ENCODE results near the gene TSHZ1.
A peak's percentile ranks its signal among the peaks of the same experiment; 100 is the strongest.

Gene TSHZ1

DNA sequence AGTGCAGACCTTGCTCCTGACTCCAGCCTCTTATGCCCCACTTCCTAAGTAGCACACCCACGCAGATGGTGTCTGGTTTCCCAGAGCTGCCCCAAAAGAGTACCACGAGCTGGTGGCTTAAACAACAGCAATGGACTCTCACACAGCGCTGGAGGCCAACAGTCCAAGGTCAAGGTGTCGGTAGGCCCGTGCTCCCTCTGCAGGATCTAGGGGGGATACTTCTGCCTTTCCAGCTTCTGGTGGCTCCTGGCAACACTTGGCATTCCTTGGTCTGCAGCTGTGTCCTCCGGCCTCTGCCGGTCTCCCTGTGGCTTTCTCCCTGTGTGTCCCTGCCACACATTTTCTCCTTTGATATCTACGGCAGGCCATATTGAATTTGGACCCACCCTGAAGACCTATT lies 99.0 kb downstream of the TSHZ1 start:
- POLR2A ChIA-PET = no interaction called here
- DNase-seq (ENCODE audit: low read depth, low spot score) = no peak
- CTCF ChIA-PET = interaction anchor here (0.5 kb wide), 1 partner anchor 432 kb away, joined by 4 read pairs; no protein-coding TSS in a partner anchor
- TF ChIP-seq, protein P1, sequence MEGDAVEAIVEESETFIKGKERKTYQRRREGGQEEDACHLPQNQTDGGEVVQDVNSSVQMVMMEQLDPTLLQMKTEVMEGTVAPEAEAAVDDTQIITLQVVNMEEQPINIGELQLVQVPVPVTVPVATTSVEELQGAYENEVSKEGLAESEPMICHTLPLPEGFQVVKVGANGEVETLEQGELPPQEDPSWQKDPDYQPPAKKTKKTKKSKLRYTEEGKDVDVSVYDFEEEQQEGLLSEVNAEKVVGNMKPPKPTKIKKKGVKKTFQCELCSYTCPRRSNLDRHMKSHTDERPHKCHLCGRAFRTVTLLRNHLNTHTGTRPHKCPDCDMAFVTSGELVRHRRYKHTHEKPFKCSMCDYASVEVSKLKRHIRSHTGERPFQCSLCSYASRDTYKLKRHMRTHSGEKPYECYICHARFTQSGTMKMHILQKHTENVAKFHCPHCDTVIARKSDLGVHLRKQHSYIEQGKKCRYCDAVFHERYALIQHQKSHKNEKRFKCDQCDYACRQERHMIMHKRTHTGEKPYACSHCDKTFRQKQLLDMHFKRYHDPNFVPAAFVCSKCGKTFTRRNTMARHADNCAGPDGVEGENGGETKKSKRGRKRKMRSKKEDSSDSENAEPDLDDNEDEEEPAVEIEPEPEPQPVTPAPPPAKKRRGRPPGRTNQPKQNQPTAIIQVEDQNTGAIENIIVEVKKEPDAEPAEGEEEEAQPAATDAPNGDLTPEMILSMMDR (IDR thresholded peaks at IDR 0.05; ENCODE audit: insufficient read depth, low read length, missing control alignments) = no peak
- no peak overlapping the region for H3K4me3 ChIP-seq (ENCODE audit: low read depth, low read length)

DNA sequence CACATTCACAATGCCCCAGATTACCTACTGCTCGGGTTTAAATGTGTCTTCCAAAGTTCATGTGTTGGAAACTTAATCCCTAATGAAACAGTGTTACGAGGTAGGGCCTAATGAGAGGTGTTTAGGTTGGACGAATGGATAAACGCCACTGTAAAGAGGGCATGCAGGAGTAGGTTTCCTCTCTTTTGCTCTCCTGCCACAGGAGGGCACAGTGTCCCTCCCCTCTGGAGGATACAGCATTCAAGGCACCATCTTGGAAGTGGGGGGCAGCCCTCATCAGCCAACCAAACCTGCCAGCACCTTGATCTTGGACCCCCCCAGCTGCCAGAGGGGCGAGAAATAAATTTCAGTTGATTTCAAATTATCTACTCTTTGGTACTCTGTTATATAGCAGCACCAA lies 103.5 kb downstream of the TSHZ1 start:
- TF ChIP-seq, protein P1 (IDR thresholded peaks at IDR 0.05; ENCODE audit: insufficient read depth, low read length, missing control alignments) = peak; percentile 15
- ChIA-PET POLR2A (no interaction called here), CTCF (no interaction called here)
- no peak overlapping the region; the same call in 1 of the 2 replicates for H3K4me3 ChIP-seq (ENCODE audit: low read depth, low read length)
- no peak for DNase-seq (ENCODE audit: low read depth, low spot score)

DNA sequence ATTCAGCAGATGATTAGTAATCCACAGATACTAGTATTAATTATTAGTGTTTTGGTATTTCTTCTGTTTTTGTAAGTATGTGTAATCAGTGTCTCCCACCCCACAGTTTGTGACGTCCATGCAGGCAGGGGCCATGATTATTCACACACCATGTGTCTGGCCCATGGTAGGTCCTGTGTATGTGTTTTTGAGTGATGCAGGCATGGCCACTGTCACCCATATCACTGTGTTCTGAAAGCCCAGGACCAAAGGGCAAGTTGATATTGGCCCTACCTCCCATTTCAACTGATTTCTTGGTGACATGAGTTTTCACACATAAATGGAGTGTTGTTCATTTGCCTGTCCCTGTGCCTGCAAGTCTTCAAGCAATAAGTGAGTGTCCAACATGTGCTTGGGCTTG lies 104.0 kb downstream of the TSHZ1 start:
- POLR2A ChIA-PET = no interaction called here

DNA sequence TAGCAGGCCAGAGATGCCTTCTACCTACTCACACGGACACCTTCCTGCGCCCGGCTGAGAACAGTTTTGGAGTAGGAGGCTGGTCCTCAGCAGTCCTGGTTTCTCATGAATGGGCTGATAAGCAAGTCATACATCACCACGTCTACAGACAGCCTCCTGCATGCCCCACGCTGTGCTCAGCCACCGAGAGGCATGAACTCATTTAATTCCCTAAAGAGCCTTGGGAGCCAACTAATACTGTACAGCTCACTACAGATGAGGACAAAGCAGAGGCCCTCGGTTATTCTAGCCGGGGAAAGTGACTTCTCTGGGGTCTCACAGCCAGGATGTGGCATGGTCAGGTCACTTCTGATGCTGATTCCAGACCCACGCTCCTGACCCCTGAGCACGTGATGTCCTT lies 105.6 kb downstream of the TSHZ1 start:
- no peak overlapping the region for H3K4me3 ChIP-seq (ENCODE audit: low read depth, low read length)
- TF ChIP-seq, protein P1 (IDR thresholded peaks at IDR 0.05; ENCODE audit: insufficient read depth, low read length, missing control alignments) = no peak
- DNase-seq (ENCODE audit: low read depth, low spot score) = no peak
- ChIA-PET POLR2A (no interaction called here), CTCF (no interaction called here)

More for the DNA sequence above, 104.0 kb downstream of the TSHZ1 start:
- TF ChIP-seq, protein P1 (IDR thresholded peaks at IDR 0.05; ENCODE audit: insufficient read depth, low read length, missing control alignments) = no peak
- CTCF ChIA-PET = no interaction called here
- DNase-seq (ENCODE audit: low read depth, low spot score) = no peak
- no peak overlapping the region for H3K4me3 ChIP-seq (ENCODE audit: low read depth, low read length)

DNA sequence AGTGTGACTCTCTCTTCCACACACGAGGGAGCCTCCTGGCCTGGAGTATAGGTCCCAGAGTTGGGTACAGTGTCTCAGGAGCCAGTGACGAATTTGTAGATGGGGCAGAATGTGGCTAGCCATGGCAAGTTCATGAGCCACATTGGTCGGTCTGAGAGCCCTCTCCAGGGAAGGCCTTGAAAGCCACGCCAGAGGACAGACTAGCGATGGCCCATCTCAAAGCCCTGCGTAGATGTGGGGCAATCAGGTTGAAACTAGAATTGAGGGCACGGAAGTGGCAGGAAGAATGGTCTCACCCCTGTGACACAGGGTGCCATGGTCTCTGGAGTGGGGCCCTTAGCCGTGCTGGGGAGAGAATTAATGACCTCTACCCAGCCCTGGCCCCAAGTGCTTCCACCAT lies 106.2 kb downstream of the TSHZ1 start:
- POLR2A ChIA-PET = no interaction called here

DNA sequence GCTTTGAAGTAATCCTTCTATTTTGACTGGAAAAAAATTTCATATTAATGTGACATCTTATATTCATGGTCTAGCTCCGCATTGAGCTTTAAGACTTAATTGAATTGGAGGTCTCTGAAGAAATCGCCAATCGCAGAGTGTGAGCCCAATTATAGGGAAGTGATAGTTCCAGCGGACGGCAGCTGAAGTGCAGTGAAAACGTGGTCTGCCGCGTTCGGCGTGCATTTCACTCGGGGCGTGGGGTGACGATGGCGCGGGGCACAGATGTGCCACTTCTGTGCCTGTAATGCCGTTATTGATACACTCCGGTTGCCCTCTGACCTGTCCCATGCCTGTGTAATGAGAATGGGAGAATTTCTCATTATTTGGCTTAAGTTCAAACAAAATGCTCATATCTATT lies 106.7 kb downstream of the TSHZ1 start:
- TF ChIP-seq, protein P1 (IDR thresholded peaks at IDR 0.05; ENCODE audit: insufficient read depth, low read length, missing control alignments) = no peak
- H3K4me3 ChIP-seq (ENCODE audit: low read depth, low read length) = no peak overlapping the region
- ChIA-PET CTCF (interaction anchor here (1.2 kb wide), 1 partner anchor 24 kb away, joined by 3 read pairs; no protein-coding TSS in a partner anchor), POLR2A (no interaction called here)
- no peak for DNase-seq (ENCODE audit: low read depth, low spot score)

More for the DNA sequence above, 106.2 kb downstream of the TSHZ1 start:
- no peak for DNase-seq (ENCODE audit: low read depth, low spot score)
- TF ChIP-seq, protein P1 (IDR thresholded peaks at IDR 0.05; ENCODE audit: insufficient read depth, low read length, missing control alignments) = no peak
- no peak overlapping the region for H3K4me3 ChIP-seq (ENCODE audit: low read depth, low read length)
- CTCF ChIA-PET = interaction anchor here (1.2 kb wide), 1 partner anchor 24 kb away, joined by 3 read pairs; no protein-coding TSS in a partner anchor
